Ishikawa (cell line): ENCODE results near the gene SELENOV.

Experiments
- CREB1 ChIP-seq: IDR thresholded peaks from 2 replicates; pipeline ENCODE4 v1.6.1; 2012; ENCODE audit warnings: low read depth
- EP300 ChIP-seq: IDR thresholded peaks from 2 replicates; pipeline ENCODE4 v1.6.1; 2012; ENCODE audit warnings: borderline replicate concordance
- FOXM1 ChIP-seq: IDR thresholded peaks from 2 replicates; pipeline ENCODE4 v1.6.1; 2012; ENCODE audit warnings: low read depth, borderline replicate concordance
- MAX ChIP-seq: IDR thresholded peaks from 2 replicates; pipeline ENCODE4 v1.6.1; 2012
- RAD21 ChIP-seq: IDR thresholded peaks from 2 replicates; pipeline ENCODE4 v1.6.1; 2012; ENCODE audit warnings: low read depth
- REST ChIP-seq: IDR thresholded peaks from 2 replicates; pipeline ENCODE4 v1.6.1; 2012; ENCODE audit warnings: low read depth, mild to moderate bottlenecking
- TAF1 ChIP-seq: IDR thresholded peaks from 2 replicates; pipeline ENCODE4 v1.6.1; 2012; ENCODE audit warnings: low read depth, mild to moderate bottlenecking
- TEAD4 ChIP-seq: IDR thresholded peaks from 2 replicates; pipeline ENCODE4 v1.6.1; 2012
- USF1 ChIP-seq: IDR thresholded peaks from 2 replicates; pipeline ENCODE4 v1.6.1; 2012
- YY1 ChIP-seq: IDR thresholded peaks from 2 replicates; pipeline ENCODE4 v1.6.1; 2012; ENCODE audit warnings: low read depth
- ZBTB7A ChIP-seq: IDR thresholded peaks from 2 replicates; pipeline ENCODE4 v1.6.1; 2012; ENCODE audit warnings: low read depth

- TF ChIP-seq EP300 (no peak), TAF1 (no peak), TEAD4 (no peak), YY1 (no peak), RAD21 (no peak), REST (no peak), USF1 (no peak), FOXM1 (no peak), ZBTB7A (no peak), CREB1 (no peak), MAX (no peak)
Measured at GRCh38 chr19:39509233-39509632, 5.7 kb upstream of the SELENOV start.
